Ovary (tissue), 9 donors: ENCODE data around the gene CFAP251. TPM values are rescaled to one million over a fixed set of nuclear protein-coding genes. Genes with fewer than 3 reads are reported as not detected.

ENCODE experiments used
- DNase-seq, 5 donors: peaks; one replicate each; pipeline ENCODE4 v3.0.0-alpha.2; 2019 to 2020
- H3K27ac ChIP-seq, 2 donors: fragments of 200-600 bp; one replicate each; pipeline versions ENCODE4 v1.5.1 to v1.8.0; 2019 to 2022
- H3K27me3 ChIP-seq: fragments of 200-600 bp; one replicate; pipeline ENCODE4 v1.8.0; 2022
- H3K36me3 ChIP-seq: fragments of 200-600 bp; sonication (generic); one replicate; pipeline ENCODE4 v1.5.1; 2019
- H3K4me1 ChIP-seq: one replicate; pipeline ENCODE4 v1.8.1; 2013; ENCODE audit warnings: mild to moderate bottlenecking, moderate library complexity; ENCODE audit not compliant: insufficient read depth
- H3K4me3 ChIP-seq: fragments of 200-600 bp; sonication (generic); one replicate; pipeline ENCODE4 v1.5.1; 2017
- H3K9me3 ChIP-seq, 2 donors: fragments of 200-600 bp in 1 of 2; sonication (generic) in 1 of 2; one replicate each; pipeline versions ENCODE4 v1.5.1 to v1.8.1; 2013 to 2019; ENCODE audit warnings: mild to moderate bottlenecking in 1 of 2, moderate library complexity in 1 of 2
- EP300 ChIP-seq: sonication (generic); formaldehyde crosslinking; IDR thresholded peaks from one replicate; pipeline ENCODE4 v1.6.1; 2017; ENCODE audit warnings: antibody characterized with exemption
- POLR2A ChIP-seq: fragments of 450-650 bp; IDR thresholded peaks from one replicate; pipeline ENCODE4 v1.6.1; 2017; ENCODE audit warnings: antibody characterized with exemption, mild to moderate bottlenecking, moderate library complexity
- WGBS, 3 donors: extraction: QIAGEN DNeasy Blood & Tissue Kit in 1 of 3; methylation state at CpG; one replicate each; pipeline versions ENCODE4 v1.1.5 to v1.1.7; 2013 to 2017; 5-methylcytosine and 5-hydroxymethylcytosine counted together
- intact Hi-C, 4 donors: fragments of 100-400 bp; cut with DNase I; formaldehyde crosslinking; loops; one replicate each; pipeline versions ENCODE4 v1.11.0 to v1.15.1; 2022 to 2023
- polyA plus RNA-seq, 2 donors: library from polyadenylated mRNA; stranded (reverse); fragments of 200-250 nt in 1 of 2; fragments of 350-450 nt in 1 of 2; fragmentation: Illumina TruSeq in 1 of 2; extraction: RNeasy Lipid Tissue Mini Kit (QIAGEN cat#74804) in 1 of 2; gene quantifications; one replicate each; pipeline ENCODE4 v1.2.3, GENCODE V29; 2013 to 2014
- total RNA-seq, 7 donors: library from RNA; depleted of rRNA in 2 of 7; stranded (reverse); fragments of >200 nt in 2 of 7; fragmentation: NEBNext Ultra II Directional in 3 of 7; extraction: Animal tissue kit (Norgen Biotek cat#: 25700) in 3 of 7; gene quantifications; one replicate each; pipeline versions ENCODE4 v1.1.0 to v1.2.4, GENCODE V29; 2016 to 2023
- TF ChIP-seq, protein P1 (sequence below), 3 donors: fragments of 450-650 bp in 2 of 3; fragments of 200-600 bp in 1 of 3; IDR thresholded peaks; one replicate each; pipeline versions ENCODE4 v1.5.1 to v1.8.0; 2016 to 2022; ENCODE audit warnings: antibody characterized with exemption in 3 of 3, mild to moderate bottlenecking in 1 of 3
- donor health status: DM: no; HTN: no; CAD: no; lungs with moderate emphysema.
- donor health status: DM: no; HTN: no; CAD: no.
- donor health status: Bipolar disorder and iron deficiency.
- donor health status: DM: yes; HTN: yes; CAD: no.
- donor health status: DM: no; HTN: no; CAD: no.
- donor health status: DM: yes; HTN: yes; CAD: no.

CFAP251 gene
- total and polyA plus RNA-seq, 9 donors = 1.2 to 28.7 (median 5.5) TPM

GRCh38 chr12:122009741-122010140 lies 91.3 kb downstream of the CFAP251 start:
- no peaks in the 10 kb centered on the region for H3K9me3 ChIP-seq
- TF ChIP-seq, protein P1, sequence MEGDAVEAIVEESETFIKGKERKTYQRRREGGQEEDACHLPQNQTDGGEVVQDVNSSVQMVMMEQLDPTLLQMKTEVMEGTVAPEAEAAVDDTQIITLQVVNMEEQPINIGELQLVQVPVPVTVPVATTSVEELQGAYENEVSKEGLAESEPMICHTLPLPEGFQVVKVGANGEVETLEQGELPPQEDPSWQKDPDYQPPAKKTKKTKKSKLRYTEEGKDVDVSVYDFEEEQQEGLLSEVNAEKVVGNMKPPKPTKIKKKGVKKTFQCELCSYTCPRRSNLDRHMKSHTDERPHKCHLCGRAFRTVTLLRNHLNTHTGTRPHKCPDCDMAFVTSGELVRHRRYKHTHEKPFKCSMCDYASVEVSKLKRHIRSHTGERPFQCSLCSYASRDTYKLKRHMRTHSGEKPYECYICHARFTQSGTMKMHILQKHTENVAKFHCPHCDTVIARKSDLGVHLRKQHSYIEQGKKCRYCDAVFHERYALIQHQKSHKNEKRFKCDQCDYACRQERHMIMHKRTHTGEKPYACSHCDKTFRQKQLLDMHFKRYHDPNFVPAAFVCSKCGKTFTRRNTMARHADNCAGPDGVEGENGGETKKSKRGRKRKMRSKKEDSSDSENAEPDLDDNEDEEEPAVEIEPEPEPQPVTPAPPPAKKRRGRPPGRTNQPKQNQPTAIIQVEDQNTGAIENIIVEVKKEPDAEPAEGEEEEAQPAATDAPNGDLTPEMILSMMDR (IDR thresholded peaks at IDR 0.05) = no peak
- TF ChIP-seq POLR2A = no peak
- no peak for TF ChIP-seq EP300
- DNase-seq = no peak
- H3K27me3 ChIP-seq = no peaks in the 10 kb centered on the region
- H3K27ac ChIP-seq = no peak overlapping the region
- intact Hi-C loops = no loop called here
- H3K4me3 ChIP-seq = no peak overlapping the region
- peaks cover 3% of the 10 kb centered on the region for H3K4me1 ChIP-seq
- H3K36me3 ChIP-seq = no peaks in the 10 kb centered on the region
- WGBS, 3 donors = 85 to 93% (median 88%) methylated on average over 9 of the region's 9 CpGs

GRCh38 chr12:122012184-122012583 lies 93.8 kb downstream of the CFAP251 start:
- no peak overlapping the region for H3K27ac ChIP-seq
- no peaks in the 10 kb centered on the region for H3K36me3 ChIP-seq
- no peak overlapping the region for H3K4me3 ChIP-seq
- intact Hi-C loops = no loop called here
- TF ChIP-seq EP300 (no peak), POLR2A (no peak)
- TF ChIP-seq, protein P1 (IDR thresholded peaks at IDR 0.05) = no peak
- H3K27me3 ChIP-seq = no peaks in the 10 kb centered on the region
- no peak for DNase-seq
- WGBS, 3 donors = 94 to 95% (median 95%) methylated on average over 6 of the region's 6 CpGs
- no peaks in the 10 kb centered on the region for H3K4me1 ChIP-seq
- H3K9me3 ChIP-seq = no peaks in the 10 kb centered on the region

- no peak for DNase-seq
- Histone ChIP-seq H3K27me3 (no peaks in the 10 kb centered on the region), H3K4me3 (no peak overlapping the region), H3K4me1 (no peaks in the 10 kb centered on the region), H3K9me3 (no peaks in the 10 kb centered on the region), H3K36me3 (no peaks in the 10 kb centered on the region), H3K27ac (no peak overlapping the region)
- TF ChIP-seq POLR2A = no peak
- TF ChIP-seq, protein P1 (IDR thresholded peaks at IDR 0.05) = no peak
- no peak for TF ChIP-seq EP300
- intact Hi-C loops = no loop called here
- 95 to 96% (median 95%) methylated on average over 4 of the region's 4 CpGs for WGBS, 3 donors
Measured at GRCh38 chr12:122013136-122013535, 94.7 kb downstream of the CFAP251 start.

- no peaks in the 10 kb centered on the region for H3K36me3 ChIP-seq
- TF ChIP-seq, protein P1 (IDR thresholded peaks at IDR 0.05) = no peak
- TF ChIP-seq EP300 (no peak), POLR2A (no peak)
- 75 to 80% (median 76%) methylated on average over 19 of the region's 19 CpGs for WGBS, 3 donors
- intact Hi-C loops = no loop called here
- H3K4me3 ChIP-seq = no peak overlapping the region
- H3K4me1 ChIP-seq = no peaks in the 10 kb centered on the region
- no peak for DNase-seq
- no peaks in the 10 kb centered on the region for H3K9me3 ChIP-seq
- no peak overlapping the region for H3K27ac ChIP-seq
- H3K27me3 ChIP-seq = no peaks in the 10 kb centered on the region
Measured at GRCh38 chr12:122013791-122014590, 95.6 kb downstream of the CFAP251 start.
